Stimulated activated naive CD8-positive, alpha-beta T cell treated with anti-CD3 and anti-CD28 coated beads, Interleukin-15, Interleukin-2, amounts not matched to agents 100 ng/mL and 50 ng/mL, for 24 hours (primary cell): ENCODE measurements around the gene TEKT2.

Source experiments
- H3K27ac Mint-ChIP-seq: one replicate; pipeline ENCODE4 v1.8.0; 2021; ENCODE audit warnings: mild to moderate bottlenecking, mixed read lengths
- H3K27me3 Mint-ChIP-seq: one replicate; pipeline ENCODE4 v1.8.0; 2021; ENCODE audit warnings: mixed read lengths
- H3K36me3 Mint-ChIP-seq: one replicate; pipeline ENCODE4 v1.8.0; 2021; ENCODE audit warnings: low read depth, mixed read lengths
- H3K4me1 Mint-ChIP-seq: one replicate; pipeline ENCODE4 v1.8.0; 2021; ENCODE audit warnings: low read depth, mixed read lengths
- H3K4me3 Mint-ChIP-seq: one replicate; pipeline ENCODE4 v1.8.0; 2021; ENCODE audit warnings: mild to moderate bottlenecking, mixed read lengths
- H3K9me3 Mint-ChIP-seq: one replicate; pipeline ENCODE4 v1.8.0; 2021; ENCODE audit warnings: mixed read lengths

The TEKT2 gene

GRCh38 chr1:36126005-36126716 lies 42.3 kb downstream of the TEKT2 start:
- Mint-ChIP-seq H3K27me3 (peaks cover 31% of the 10 kb centered on the region), H3K4me3 (peak overlapping the region; percentile 1), H3K36me3 (no peaks in the 10 kb centered on the region), H3K27ac (no peak overlapping the region), H3K4me1 (peaks cover 29% of the 10 kb centered on the region), H3K9me3 (no peaks in the 10 kb centered on the region)

- Mint-ChIP-seq H3K27me3 (peaks cover 31% of the 10 kb centered on the region), H3K4me1 (peaks cover 29% of the 10 kb centered on the region), H3K36me3 (no peaks in the 10 kb centered on the region), H3K27ac (no peak overlapping the region), H3K9me3 (no peaks in the 10 kb centered on the region), H3K4me3 (no peak overlapping the region)
These were observed 43.1 kb downstream of the TEKT2 start for GRCh38 chr1:36126797-36127500.

DNA sequence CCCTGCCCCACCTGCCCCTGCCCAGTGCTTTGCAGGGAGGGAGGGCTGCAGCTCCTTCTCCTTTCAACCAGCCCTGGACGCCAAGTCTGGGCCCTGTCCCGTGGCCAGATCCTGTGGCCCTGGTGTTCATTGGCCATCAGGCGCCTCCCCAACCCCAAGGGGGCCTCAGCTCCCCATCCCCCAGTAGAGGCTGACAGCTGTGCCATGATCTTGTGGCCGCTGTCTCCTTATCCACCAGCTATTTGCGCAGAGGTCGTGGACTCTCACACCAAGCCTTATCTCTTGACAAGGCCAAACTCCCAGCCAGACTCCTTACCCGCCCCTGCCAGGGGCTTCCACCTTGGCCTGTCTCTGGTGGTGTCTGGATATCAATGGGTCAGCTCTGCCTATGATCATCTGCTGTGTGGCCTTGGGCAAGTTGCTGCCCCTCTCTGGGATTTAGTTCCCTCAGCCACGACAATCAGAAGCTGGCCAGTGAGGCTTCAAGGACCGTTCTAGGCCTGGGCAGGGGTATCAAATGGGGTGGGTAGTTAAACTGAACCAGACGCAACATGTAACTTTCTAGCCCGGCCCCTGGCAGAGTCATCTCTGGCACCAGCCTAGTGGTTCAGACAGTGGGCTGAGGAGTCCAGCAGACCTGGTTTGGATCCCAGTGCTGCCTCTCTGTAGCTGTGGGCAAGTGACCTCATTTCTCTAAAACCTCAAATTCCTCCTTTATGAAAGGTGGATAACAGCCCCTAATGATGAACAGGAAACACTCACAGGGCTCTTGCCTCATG lies 44.4 kb downstream of the TEKT2 start:
- Mint-ChIP-seq H3K9me3 (no peaks in the 10 kb centered on the region), H3K27ac (no peak overlapping the region), H3K4me3 (no peak overlapping the region), H3K27me3 (peaks cover 21% of the 10 kb centered on the region), H3K36me3 (no peaks in the 10 kb centered on the region), H3K4me1 (peaks cover 21% of the 10 kb centered on the region)

- Mint-ChIP-seq H3K27ac (no peak overlapping the region), H3K27me3 (peaks cover 17% of the 10 kb centered on the region)
These were observed 45.0 kb downstream of the TEKT2 start for GRCh38 chr1:36128905-36129206.

DNA sequence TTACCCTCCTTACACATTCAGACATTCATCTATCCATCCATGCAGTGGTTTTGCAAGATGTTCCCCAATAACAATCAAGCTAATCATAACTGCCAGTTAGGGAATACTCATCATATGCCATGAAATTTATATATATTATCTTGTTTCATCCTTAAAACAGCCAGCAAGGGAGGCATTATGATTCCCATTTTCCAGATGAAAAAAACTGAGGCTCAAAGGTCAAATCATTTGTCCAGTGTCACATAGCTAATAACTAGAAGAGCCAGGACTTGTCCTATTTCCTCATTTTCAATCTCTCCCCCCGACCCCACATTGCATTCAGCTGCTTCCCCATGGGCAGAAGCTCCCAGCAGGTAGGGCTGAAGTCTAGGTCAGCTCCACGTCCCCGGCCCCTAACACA lies 48.1 kb downstream of the TEKT2 start:
- no peak overlapping the region for H3K4me3 Mint-ChIP-seq
- no peaks in the 10 kb centered on the region for H3K27me3 Mint-ChIP-seq
- peaks cover 3% of the 10 kb centered on the region for H3K4me1 Mint-ChIP-seq
- H3K36me3 Mint-ChIP-seq = no peaks in the 10 kb centered on the region
- no peaks in the 10 kb centered on the region for H3K9me3 Mint-ChIP-seq
- H3K27ac Mint-ChIP-seq = no peak overlapping the region

More at GRCh38 chr1:36128905-36129206, 45.0 kb downstream of the TEKT2 start:
- no peaks in the 10 kb centered on the region for H3K36me3 Mint-ChIP-seq
- H3K4me3 Mint-ChIP-seq = no peak overlapping the region
- H3K9me3 Mint-ChIP-seq = no peaks in the 10 kb centered on the region
- peaks cover 16% of the 10 kb centered on the region for H3K4me1 Mint-ChIP-seq

- Mint-ChIP-seq H3K27me3 (no peaks in the 10 kb centered on the region), H3K36me3 (peaks cover 7% of the 10 kb centered on the region), H3K4me3 (no peak overlapping the region), H3K4me1 (peaks cover 3% of the 10 kb centered on the region), H3K27ac (no peak overlapping the region), H3K9me3 (no peaks in the 10 kb centered on the region)
These were observed 49.6 kb downstream of the TEKT2 start for GRCh38 chr1:36133484-36133883.

GRCh38 chr1:36134031-36134430 lies 50.1 kb downstream of the TEKT2 start:
- H3K4me3 Mint-ChIP-seq = no peak overlapping the region
- H3K4me1 Mint-ChIP-seq = peaks cover 3% of the 10 kb centered on the region
- no peaks in the 10 kb centered on the region for H3K9me3 Mint-ChIP-seq
- no peaks in the 10 kb centered on the region for H3K27me3 Mint-ChIP-seq
- H3K36me3 Mint-ChIP-seq = peaks cover 10% of the 10 kb centered on the region
- H3K27ac Mint-ChIP-seq = no peak overlapping the region

DNA sequence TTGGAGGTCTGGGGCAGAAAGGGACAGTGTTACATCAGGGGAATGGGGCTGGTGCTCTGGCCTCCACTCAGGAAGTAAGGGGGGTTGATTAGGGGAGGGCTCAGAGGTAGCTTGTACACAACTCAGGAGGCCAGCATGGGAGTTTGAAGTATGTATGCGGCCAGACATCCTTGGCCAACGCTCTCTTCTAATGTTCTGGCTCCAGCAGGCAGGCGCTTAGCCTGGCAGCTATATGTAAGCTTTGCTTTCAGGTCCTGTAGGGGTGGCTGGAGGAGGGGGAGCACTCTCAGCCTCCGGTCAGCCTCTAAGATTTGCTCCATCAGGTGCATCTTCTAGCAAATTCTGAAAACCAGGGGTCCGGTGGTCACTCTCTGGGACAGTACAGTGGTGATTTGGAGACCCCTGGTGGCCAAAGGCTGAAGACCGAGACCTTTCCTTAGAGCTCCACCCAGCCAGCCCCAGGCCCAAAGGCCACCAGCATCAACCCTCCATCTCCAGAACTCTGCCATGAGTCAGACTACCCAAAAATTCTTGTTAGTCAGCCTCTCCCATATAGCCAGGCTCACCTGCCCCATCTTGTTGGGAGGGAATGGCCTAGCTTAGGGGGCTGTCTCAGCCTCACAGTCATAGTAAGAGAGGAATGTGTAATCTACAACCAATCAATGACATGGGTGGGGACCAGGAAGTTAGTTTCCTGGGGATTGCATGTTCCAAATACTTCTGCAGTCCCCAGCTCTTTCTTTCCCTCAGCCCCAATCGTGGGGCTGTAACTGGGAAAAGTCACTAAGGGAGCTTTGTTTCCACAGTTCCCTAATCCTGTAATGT lies 50.8 kb downstream of the TEKT2 start:
- no peak overlapping the region for H3K27ac Mint-ChIP-seq
- H3K27me3 Mint-ChIP-seq = no peaks in the 10 kb centered on the region
- peaks cover 15% of the 10 kb centered on the region for H3K36me3 Mint-ChIP-seq
- H3K9me3 Mint-ChIP-seq = no peaks in the 10 kb centered on the region
- H3K4me1 Mint-ChIP-seq = peaks cover 3% of the 10 kb centered on the region
- no peak overlapping the region for H3K4me3 Mint-ChIP-seq

DNA sequence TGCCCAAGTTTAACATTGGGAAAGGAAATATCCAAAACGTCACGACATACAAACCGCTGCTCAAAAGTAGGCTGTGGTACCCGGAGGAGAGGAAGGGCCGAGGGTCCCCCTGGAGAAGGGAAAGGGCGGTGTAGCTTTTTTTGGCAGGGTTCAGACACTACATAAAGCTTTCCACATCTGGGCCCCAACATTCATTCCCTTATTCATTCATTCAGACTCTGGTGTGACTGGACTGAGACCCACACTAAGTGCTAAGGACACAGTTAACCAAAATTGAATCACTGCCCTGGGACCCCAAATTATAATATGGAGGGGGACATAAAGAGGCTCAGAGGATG lies 51.4 kb downstream of the TEKT2 start:
- Mint-ChIP-seq H3K9me3 (no peaks in the 10 kb centered on the region), H3K4me1 (peaks cover 5% of the 10 kb centered on the region), H3K27me3 (no peaks in the 10 kb centered on the region), H3K36me3 (peaks cover 20% of the 10 kb centered on the region), H3K4me3 (no peak overlapping the region), H3K27ac (no peak overlapping the region)

- Mint-ChIP-seq H3K4me1 (peaks cover 10% of the 10 kb centered on the region), H3K9me3 (no peaks in the 10 kb centered on the region), H3K27me3 (no peaks in the 10 kb centered on the region), H3K4me3 (no peak overlapping the region), H3K36me3 (peaks cover 23% of the 10 kb centered on the region), H3K27ac (no peak overlapping the region)
These were observed 51.9 kb downstream of the TEKT2 start for GRCh38 chr1:36135796-36136195.

GRCh38 chr1:36136535-36136934 lies 52.6 kb downstream of the TEKT2 start:
- H3K27ac Mint-ChIP-seq = no peak overlapping the region
- no peaks in the 10 kb centered on the region for H3K9me3 Mint-ChIP-seq
- H3K36me3 Mint-ChIP-seq = peaks cover 23% of the 10 kb centered on the region
- H3K4me1 Mint-ChIP-seq = peaks cover 18% of the 10 kb centered on the region
- H3K27me3 Mint-ChIP-seq = no peaks in the 10 kb centered on the region
- no peak overlapping the region for H3K4me3 Mint-ChIP-seq

- Mint-ChIP-seq H3K4me1 (peaks cover 23% of the 10 kb centered on the region), H3K9me3 (no peaks in the 10 kb centered on the region), H3K27ac (no peak overlapping the region), H3K4me3 (no peak overlapping the region), H3K36me3 (peaks cover 28% of the 10 kb centered on the region), H3K27me3 (no peaks in the 10 kb centered on the region)
These were observed 53.3 kb downstream of the TEKT2 start for GRCh38 chr1:36137226-36137625.

GRCh38 chr1:36137776-36138175 lies 53.9 kb downstream of the TEKT2 start:
- Mint-ChIP-seq H3K36me3 (peaks cover 30% of the 10 kb centered on the region), H3K4me3 (no peak overlapping the region), H3K27me3 (no peaks in the 10 kb centered on the region), H3K27ac (no peak overlapping the region), H3K4me1 (peaks cover 27% of the 10 kb centered on the region), H3K9me3 (no peaks in the 10 kb centered on the region)
